Measurements from ENCODE around the gene TJP2.
"Not testable (repeated sequence)": the region's sequence is repeated elsewhere in the genome, so short reads cannot be mapped to it uniquely, and the experiment has no call there.

Gene TJP2

DNA sequence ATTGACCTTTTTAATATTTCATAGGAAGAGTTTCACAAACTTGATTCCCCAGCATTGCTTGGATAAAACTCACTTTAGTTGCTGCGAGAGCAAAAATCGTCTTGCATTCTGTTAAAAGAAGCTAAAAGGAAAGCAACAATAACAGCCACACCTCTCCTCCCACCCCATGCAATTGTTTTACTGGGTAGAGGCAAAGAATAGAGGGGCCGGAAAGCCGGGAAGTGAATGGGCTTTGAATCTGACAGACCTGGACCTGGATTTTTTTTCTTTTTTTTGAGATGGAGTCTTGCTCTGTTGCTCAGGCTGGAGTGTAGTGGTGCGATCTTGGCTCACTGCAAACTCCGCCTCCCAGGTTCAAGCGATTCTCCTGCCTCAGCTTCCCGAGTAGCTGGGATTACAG lies 9.5 kb upstream of the TJP2 start:
- FAIRE-seq = not testable (repeated sequence)

DNA sequence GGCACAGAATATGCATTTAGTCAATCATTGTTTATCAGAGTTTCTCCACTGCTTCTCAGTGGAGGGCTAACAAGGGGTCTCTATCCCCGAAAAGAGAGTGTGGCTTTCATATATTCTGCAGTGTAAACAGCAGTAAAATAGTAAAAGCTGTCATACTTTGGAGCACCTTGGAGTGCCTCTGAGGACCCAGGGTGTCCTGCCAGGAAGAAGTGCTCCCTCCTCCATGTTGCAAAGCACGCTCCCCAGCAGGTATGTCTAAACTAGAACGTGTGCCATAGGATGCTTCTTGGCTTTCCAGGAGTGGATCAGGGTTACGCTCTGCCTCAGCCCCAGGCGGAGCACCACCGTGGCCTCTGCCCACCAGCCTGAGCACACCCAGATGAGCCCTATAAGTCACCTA lies 8.5 kb upstream of the TJP2 start:
- FAIRE-seq = no peak

DNA sequence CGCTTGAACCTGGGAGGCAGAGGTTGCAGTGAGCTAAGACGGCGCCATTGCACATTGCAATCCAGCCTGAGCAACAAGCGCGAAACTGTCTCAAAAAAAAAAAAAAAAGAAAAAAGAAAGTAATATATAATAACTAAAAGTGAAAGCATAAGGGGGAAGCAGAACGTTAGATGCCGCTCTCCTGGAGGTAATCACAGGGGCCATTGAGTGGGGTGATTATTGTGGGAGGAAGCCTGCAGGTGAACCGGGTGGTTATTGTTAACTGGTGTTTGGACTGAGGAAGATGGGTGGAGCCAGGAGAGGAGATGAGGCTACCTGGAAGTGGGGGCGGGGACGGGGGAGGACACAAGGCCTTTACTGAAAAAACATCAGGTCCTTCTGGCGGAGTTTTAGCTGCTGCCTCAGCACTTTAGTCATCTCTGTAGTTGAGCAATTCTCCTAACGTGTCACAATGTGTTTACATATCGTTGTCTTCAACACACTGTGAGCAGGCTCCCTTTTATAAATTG lies 5.3 kb upstream of the TJP2 start:
- no peak for FAIRE-seq

DNA sequence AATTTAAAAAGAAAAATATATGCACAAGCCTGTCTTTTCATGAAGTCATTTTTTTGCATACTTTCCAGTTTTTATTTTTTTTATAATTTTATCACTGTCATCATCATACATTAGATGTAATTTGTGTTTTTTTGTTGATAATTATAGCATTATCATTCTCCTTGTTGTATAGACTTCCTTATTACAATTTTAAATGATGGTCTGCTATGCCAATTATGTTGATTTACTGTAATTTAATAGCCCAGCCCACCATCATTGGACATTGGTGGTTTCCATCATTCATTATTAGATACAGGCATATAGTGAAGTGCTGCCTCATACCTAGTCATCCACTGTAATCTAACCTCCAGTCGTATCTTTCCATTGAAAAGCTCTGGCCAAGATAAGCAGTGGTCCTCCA lies 3.8 kb upstream of the TJP2 start:
- FAIRE-seq = no peak

DNA sequence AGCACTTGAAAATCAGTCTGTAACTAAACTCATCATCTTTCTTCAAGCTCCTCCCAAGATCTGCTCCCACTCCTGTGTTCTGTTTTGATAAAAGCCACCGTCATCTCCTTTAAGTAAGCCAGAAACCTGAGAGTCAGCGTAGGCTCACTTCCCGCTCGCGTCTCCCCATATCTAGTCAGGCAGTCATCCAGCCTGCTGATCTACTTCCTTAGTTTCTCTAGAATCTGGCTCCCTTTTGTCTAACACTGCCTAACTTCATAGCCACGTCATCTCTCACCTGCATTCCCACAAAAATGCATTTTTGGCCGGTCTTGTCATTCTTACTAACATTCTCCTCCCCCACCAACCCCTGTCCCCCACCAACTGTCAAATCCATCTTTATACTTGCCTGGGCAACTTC lies 3.0 kb upstream of the TJP2 start:
- no peak for FAIRE-seq

DNA sequence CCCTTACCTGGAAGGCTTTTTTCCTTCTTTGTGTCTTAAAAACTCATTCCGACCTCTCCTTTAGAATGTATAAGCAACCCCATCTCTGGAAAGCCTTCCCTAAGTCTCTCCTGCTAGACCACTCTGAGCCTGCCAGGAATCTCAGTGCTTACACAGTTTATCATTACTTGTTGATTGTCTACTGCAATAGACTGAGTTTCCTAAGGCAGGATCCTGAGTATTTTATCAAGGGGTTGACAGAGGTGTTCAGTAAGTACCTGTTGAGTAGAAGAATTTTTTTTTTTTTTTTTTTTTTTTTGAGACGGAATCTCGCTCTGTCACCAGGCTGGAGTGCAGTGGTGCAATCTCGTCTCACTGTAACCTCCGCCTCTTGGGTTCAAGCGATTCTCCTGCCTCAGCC lies 2.6 kb upstream of the TJP2 start:
- FAIRE-seq = no peak

DNA sequence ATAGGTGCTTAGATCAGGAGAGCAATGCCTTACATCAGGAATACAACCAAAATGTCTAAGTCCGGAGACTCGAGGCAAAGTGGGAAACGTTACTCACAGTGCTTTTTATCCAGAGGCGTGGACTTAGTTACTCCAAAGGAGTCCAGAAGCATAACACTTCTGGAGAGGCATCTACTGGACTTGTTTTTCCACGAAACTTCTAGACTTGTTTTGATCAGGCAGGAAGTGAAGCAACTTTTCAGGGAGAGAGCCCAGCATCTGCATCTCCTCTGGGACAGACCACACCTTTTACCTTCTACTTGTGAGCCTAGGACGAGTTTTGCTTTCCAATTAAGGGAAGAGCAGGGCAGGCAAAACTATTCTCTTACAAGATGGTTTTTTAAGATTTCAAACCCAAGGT lies 1.2 kb upstream of the TJP2 start:
- FAIRE-seq = no peak

DNA sequence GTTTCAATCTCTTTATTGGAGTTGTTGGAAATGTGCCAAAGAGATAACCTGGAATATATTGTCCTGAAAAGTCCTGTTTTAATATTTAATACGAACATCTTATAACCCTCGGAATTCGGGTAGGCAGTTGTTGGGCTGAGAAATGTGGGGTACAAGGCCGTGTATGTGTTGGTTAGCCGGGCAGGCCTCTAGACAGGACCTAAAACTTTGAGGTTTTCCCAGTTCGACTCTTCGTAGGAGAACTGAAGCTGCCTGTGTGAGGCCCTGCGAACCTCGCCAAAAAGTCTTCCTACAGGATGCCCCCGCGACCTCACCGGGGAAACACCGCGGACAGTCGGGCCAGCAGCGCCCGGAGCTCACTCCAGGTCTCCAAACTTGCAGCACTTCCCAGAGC lies 583 bp upstream of the TJP2 start:
- FAIRE-seq = no peak

DNA sequence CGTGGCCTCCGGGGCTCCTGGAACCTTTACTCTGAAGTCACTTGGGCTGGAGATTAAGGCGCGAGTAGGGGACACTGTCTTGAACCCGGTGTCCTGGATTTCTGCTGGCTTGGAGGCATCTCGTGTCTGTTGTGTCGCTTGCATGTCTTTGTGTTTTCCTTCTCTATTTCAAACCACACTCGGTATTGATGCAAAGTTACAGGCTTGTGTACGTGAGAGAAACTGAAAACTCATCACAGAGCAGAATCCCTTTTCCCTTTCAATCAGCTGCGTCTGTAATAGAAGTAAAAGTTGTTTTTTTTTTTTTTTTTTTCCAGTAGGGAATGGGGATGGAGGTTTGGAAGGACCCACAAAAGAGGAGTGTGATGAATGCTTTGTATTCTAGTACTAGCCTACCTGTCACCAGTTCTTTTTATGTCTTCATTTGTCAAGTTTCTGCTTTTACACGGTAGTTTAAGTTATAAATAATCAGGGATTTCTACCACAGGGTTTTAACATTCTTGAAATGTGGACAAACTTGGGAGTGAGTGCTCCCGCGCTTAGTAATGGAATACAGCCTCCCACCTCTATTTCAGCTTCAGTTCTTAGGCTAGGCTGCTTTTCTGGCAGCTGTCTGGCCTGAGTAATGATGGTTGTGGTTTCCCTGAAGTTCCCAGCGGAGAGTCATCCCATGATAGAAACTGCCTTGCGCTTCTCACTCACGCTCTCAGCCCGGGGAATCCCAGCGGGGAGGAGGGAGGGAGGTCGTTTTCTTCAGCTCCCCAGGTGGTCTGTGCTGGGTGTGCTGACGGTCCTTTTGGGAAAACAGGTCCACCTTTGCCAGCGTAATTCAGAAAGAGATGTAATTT lies 763 bp downstream of the TJP2 start:
- FAIRE-seq = no peak

DNA sequence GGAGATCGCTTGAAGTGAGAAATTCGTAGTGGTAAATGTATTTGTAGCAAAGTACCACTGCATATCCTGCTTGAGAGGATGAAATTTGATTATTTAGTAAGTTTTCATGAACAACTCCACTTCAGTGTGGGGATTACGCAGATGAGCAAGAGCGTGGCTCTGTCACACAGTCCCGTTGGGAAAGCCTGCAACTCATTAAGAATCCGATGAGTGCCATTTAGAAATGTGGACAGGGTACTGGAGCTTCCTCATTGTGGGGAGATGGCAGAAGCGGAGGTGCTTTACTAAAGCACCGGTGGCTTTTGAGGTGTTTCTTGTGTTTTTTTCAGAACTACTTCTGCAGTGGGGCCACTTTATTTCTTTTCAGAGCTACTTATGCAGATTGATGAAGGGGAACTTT lies 1.4 kb downstream of the TJP2 start:
- no peak for FAIRE-seq

DNA sequence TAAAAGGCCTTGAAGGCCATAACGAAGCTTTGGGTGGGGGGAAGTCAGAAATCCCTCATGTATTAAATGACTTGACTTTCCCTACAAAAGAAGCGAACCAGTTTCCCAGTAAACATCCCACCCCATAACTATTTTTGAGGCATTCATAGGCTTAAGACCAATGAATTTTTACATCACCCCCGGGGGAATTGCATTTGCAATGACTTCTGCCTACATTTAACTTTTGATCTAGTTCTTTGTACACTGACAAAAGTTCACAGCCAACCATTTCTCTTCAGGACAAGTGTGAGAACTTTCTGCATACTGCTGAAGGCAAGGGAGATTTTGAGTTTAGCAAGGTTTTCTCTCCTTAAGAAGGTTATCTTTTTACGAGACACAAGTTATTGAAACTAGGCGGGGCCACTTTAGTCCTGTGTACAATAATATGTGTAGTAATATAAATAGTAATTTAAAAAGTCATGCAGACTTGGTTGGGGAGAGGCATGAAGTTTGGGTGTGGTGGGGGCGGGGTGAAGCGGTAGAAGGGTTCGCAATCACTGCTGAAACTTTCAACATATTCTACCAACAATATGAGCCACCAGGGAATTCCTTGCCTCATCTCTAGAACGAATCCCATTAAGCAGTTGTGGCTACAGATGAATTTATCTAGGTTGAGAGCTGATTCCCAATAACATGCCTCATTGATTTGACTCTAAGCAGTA lies 2.5 kb downstream of the TJP2 start:
- FAIRE-seq = no peak

DNA sequence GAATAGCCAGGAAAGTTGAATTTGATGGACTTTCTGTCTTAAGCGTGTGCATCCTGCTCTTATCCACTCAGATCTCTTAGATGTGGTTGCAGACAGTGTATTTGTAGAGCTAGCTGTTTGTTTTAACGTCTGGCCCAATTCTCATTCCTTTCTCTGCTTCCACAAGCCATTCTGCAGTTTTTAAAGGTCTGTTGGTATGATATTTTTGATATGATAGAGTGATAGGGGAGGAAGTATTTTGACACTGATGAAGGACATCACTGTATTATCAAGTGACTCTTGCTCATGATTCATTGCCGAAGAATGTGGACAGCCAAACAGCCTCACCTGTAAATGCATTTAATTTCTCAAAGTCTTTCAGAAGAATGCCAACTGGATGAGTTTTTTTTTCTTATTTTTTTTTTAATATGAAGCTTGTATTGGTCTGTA lies 4.5 kb downstream of the TJP2 start:
- no peak for FAIRE-seq

DNA sequence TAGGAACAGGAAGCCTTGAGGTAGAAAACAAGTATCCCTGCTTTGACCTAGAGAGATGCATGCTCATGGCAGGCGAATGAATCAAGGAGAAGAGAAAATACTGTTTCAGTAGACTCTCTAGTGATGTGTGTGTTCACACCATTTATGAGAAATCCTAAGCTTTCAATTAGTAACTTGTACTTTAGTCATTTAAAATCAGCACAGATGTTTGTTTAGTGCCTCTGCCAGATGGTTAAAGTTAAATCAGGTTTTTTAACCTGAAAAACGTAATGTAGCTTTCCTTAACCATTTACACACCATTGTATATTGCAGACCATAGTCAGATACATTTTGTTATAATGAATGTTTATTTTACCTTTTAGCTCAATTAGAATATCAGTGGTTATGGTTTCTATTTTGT lies 5.0 kb downstream of the TJP2 start:
- no peak for FAIRE-seq

DNA sequence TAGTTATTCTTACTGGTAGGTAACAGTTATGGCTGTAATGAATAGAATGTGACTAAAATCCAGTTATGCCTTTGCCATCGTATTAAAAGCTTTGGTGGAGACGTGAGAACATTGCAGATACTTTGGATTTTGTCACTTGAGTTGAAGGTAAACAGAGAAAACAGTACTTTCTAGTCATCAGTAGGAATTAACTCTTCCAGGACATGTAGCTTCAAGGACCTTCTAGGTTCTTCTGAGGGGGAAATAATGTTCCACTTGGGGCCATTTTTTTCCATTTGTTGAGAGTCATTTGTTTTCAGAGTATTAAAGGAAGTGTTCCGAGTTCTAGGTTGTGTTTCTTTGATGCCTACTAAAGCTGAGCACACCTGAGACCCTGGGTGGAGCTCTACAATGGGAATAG lies 6.1 kb downstream of the TJP2 start:
- no peak for FAIRE-seq

DNA sequence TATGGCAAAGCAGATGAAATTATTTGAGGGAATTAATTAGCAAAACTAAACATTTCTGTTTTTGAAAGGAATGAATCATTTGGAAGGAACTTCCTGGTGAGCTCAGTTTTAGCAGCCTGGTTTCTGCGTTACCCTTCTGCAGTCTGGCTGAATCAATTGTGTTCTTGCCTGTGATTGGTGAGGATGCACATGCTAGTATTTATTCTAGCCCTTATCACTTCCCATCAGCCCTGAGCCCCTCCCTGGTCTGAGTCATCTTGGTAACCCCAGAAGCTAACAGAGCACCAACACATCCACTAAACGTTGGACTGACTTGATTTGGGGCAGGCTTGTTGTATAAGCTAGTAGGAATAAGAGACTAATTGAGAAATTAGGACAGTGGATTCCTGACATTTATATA lies 6.6 kb downstream of the TJP2 start:
- no peak for FAIRE-seq

DNA sequence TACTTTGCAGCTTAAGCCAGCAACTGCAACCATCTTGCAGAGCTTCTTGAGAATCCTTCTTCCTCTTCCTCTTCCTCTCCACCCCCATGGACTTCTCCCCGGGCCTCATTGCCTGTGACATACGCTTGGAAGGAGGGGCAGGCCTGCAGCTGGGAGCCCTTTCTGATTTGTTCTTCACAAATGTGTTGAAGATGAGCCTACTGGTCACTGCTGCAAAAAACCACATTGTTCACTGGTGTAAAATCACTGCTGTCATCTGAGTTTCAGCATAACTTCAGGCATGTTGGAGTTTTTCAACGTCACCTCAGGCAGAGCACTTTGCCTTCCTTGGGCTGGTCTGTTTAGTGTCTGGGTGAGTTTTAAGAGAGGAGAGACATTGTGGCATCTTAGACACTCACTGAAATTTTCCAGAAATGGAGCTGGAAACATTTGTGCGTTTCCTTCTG lies 7.9 kb downstream of the TJP2 start:
- FAIRE-seq = no peak

DNA sequence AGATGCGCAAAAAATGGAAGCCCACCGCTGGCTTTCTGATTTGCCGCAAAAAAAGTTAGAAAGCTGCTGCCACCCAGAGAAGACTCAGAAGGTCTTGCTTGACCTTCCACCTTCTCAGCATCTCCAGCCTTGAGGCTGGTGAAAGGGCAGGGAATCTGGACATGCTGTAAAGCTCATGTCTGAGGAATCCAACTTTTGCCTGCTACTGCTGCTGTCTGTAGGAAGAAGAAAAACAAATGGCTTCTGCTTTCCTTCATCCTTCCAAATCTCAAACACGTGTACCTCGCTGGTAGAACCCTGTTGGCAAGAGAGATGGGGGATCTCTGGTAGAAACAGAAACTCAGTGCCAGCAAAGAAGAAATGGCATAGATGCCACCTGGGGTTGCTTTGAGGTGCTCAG lies 10.2 kb downstream of the TJP2 start:
- no peak for FAIRE-seq

DNA sequence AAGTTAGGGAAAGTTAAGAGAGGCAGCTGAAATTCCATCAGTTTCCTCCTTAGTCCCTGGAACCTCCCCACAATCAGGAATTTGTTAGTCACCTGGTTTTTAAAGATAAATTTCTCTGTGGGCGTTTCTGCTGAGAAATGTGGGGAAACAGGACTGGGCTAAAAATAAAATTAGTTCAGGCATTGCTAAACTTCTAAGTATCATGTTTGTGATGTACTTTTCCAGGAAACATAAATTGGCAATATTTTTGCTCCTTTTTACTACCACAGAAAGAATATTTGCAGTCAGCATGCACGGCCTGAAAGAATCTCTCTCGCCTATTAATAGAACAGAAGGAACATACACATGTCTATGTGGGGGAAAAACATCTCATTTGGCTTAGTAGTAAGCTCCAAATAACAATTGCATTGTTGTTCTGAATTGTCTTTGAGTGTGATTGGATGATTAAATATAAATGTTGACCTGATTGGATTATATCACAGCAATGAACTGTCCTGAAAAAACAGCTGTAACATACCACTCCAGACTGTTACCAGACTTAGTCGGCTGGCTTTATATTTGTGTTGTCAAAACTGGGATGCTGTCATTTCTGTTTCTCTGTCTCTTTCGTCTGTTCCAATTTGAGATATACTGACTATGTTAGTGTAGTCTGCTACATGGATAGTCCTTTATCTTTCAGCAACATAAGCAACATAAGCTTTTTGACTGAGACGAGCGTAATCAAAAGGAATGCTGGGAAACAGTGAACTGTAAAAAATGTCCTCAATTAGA lies 12.9 kb downstream of the TJP2 start:
- no peak for FAIRE-seq

DNA sequence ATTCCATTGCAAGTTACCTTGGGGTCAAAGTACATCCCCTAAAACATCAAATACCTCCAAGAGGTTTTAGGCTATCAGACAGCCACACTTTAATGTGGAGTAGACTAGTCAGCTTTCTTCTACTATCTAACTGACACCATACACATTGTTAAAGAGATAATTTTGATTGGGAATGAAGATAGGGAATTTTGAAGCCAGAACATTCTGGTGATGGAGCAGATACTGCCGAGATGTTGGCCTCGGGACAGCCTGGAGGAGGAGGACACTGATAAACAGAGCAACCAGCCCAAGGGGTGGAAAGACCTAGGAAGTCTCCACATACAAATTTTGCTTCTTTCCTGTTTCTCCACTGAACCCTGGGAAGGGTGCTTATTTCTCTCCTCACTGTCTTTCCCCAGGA lies 14.9 kb downstream of the TJP2 start:
- FAIRE-seq = no peak

DNA sequence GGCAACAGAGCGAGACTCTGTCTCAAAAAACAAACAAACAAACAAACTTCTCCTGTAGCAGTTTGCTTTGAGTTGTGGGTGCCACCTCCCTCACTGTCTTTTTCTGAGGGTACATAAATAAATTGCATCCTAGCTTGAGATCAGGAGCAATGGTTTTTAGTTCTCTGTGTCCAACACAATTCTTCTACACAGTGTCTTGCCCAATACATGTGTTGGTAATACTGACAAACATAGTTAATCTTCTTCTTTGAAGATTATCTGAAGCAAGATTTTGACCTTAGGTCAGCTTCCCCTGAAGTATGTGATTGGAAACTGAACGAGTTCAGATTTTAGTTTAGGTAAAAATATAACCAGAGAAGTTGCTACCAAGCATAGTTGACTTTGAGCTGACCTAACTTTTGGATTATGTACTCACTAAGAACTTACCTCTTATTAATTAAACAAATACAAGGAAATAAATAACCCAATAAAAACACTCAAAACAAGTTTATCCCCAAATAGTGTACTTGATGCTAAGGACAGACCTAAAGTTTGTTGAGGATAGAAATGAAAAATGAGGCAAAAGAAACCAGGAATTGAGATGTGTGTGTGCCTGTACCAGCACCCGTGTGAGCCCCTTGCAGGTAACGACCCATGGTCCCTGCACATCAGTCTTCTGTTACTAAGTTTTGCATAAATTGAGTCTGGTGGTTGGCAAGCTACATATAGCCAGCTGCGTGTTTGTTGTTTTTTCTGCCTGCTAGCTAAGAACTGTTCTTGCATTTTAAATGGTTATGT lies 16.2 kb downstream of the TJP2 start:
- FAIRE-seq = no peak

DNA sequence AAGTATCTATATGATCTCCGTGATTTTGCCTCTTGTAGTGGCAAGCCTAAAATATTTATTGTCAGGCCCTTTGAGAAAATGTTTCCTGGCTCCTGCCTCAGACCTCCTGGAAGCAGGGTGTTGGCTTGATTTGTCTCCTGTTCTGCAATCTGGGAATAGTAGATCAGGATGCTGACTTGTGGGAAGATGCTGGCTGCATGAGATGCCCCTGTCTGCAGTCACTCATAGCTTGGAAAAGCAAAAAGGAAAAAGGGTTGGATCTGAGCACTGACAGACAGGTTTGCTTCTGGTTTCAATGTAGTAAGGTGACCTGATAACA lies 16.7 kb downstream of the TJP2 start:
- FAIRE-seq = no peak

DNA sequence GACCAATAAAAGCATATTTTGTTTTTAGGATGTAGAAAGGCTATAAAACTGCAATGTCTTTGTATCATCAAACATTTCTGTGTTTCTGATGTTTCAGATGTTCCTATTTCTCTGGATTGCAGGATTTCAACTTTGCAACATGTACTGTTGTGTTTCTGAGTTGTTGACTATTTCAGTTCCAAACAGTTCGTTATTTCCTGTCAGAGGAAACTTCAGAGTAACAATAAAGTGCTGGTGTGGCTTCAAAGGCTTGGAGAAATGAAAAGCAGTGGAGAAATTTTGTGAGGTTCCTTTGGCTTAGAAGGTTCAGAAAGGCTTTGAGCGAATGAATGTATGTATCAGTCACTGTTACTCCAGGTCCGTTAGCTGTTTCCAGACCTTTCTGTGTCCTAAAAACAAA lies 17.2 kb downstream of the TJP2 start:
- FAIRE-seq = no peak

DNA sequence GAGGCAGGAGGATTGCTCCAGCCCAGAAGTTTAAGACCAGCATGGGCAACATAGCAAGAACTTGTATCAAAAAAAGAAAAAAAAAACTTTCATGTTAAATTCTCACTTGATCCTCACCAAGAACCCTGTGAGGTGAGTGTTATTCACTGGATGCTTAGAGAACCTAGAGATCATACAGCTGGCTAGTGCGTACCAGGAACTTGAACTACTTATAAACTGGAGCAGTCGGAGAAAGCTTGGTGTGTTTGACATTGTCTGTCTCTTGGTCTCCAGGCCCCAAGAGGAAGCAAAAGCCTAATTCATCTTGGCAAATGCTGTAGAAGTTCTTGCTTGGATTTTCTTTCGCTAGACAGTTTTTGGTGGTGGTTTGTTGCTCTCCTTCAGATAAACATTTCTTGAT lies 18.1 kb downstream of the TJP2 start:
- FAIRE-seq = no peak
